ENCODE measurements around the gene USP25.

USP25 gene

DNA sequence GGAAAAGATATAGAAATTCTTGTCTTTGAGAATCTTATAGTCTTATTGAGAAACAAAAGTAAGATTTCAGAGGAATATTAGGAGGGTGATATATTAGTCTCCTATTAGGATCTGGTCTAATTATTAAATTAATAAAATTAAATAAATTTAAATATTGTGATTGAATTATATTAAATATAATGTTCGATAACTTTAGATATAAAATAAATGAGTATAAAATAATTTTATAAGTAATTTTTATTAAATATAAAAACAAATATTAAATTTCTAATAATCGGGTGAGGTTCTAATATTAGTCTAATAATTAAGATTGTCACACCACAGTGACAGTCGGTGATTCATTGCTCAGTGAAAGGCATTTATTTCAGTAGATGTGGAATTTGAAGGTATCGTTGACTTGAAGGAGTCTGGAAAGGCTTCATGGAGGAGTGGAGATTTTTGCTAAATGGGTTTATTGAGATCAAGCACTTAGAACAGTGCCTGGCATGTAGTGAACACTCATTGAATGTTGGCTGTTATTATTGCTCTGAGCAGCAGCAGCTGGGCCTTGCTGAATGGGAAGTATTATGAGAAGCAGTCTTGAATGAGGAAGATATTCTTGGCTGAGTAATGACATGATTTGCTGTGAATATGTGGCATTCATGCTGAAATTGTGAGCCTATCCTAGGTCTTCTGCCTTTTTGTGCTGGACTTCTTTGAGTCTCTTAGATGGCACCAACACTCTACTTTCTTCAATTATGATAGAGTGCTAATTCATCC lies 74.6 kb downstream of the USP25 start:
- TF ChIP-seq PPARA (CRISPR knock-in tag; IDR thresholded peaks at IDR 0.05; ENCODE audit: borderline replicate concordance) (no peak), RARB (CRISPR knock-in tag; IDR thresholded peaks at IDR 0.05) (no peak), GLIS3 (CRISPR knock-in tag; IDR thresholded peaks at IDR 0.05) (no peak), ZC3H10 (CRISPR knock-in tag; IDR thresholded peaks at IDR 0.05) (no peak)
- TF ChIP-seq, protein P1, sequence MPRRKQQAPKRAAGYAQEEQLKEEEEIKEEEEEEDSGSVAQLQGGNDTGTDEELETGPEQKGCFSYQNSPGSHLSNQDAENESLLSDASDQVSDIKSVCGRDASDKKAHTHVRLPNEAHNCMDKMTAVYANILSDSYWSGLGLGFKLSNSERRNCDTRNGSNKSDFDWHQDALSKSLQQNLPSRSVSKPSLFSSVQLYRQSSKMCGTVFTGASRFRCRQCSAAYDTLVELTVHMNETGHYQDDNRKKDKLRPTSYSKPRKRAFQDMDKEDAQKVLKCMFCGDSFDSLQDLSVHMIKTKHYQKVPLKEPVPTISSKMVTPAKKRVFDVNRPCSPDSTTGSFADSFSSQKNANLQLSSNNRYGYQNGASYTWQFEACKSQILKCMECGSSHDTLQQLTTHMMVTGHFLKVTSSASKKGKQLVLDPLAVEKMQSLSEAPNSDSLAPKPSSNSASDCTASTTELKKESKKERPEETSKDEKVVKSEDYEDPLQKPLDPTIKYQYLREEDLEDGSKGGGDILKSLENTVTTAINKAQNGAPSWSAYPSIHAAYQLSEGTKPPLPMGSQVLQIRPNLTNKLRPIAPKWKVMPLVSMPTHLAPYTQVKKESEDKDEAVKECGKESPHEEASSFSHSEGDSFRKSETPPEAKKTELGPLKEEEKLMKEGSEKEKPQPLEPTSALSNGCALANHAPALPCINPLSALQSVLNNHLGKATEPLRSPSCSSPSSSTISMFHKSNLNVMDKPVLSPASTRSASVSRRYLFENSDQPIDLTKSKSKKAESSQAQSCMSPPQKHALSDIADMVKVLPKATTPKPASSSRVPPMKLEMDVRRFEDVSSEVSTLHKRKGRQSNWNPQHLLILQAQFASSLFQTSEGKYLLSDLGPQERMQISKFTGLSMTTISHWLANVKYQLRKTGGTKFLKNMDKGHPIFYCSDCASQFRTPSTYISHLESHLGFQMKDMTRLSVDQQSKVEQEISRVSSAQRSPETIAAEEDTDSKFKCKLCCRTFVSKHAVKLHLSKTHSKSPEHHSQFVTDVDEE (CRISPR knock-in tag; IDR thresholded peaks at IDR 0.05) = no peak
- ATAC-seq = no peak

DNA sequence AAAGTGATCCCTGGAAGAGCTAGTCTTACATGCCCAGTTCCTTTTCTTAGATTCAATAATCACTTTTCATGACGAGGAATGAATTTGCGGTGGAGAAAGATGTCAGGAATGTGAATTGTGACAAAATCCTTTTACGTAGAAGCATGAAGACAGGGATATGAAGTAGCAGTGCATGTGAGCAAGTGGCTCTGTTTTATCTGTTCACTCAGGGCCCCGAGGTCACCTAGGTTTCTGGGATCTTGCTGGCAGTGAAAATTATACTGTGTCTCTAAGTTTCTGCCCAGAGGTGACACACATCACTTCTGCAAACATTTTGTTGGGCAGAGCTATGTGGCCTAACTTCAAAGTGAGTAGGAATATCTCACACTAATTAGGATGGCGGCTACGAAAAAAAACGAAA lies 79.3 kb downstream of the USP25 start:
- no peak for ATAC-seq
- no peak for TF ChIP-seq GLIS3 (CRISPR knock-in tag; IDR thresholded peaks at IDR 0.05)
- no peak for TF ChIP-seq ZFP3 (CRISPR knock-in tag; IDR thresholded peaks at IDR 0.05)
- no peak for TF ChIP-seq TCF4 (CRISPR knock-in tag; IDR thresholded peaks at IDR 0.05; ENCODE audit: borderline replicate concordance)
- TF ChIP-seq ZNF8 (CRISPR knock-in tag; IDR thresholded peaks at IDR 0.05) = no peak
- TF ChIP-seq SNAI2 (CRISPR knock-in tag; IDR thresholded peaks at IDR 0.05) = no peak
- no peak for TF ChIP-seq PPARA (CRISPR knock-in tag; IDR thresholded peaks at IDR 0.05; ENCODE audit: borderline replicate concordance)
- no peak for TF ChIP-seq ESRRG (CRISPR knock-in tag; IDR thresholded peaks at IDR 0.05)
- no peak for TF ChIP-seq CSDC2 (CRISPR knock-in tag; IDR thresholded peaks at IDR 0.05)
- no peak for TF ChIP-seq ZNF565 (CRISPR knock-in tag; conservative IDR thresholded peaks at IDR 0.05; ENCODE audit: low read depth)
- TF ChIP-seq ARNTL (CRISPR knock-in tag; IDR thresholded peaks at IDR 0.05; ENCODE audit: borderline replicate concordance, low read depth) = no peak
- TF ChIP-seq, protein P1 (CRISPR knock-in tag; IDR thresholded peaks at IDR 0.05) = no peak
- TF ChIP-seq BACH2 (CRISPR knock-in tag; IDR thresholded peaks at IDR 0.05; ENCODE audit: borderline replicate concordance) = no peak
- TF ChIP-seq ZC3H10 (CRISPR knock-in tag; IDR thresholded peaks at IDR 0.05) = no peak
- TF ChIP-seq, protein P2, sequence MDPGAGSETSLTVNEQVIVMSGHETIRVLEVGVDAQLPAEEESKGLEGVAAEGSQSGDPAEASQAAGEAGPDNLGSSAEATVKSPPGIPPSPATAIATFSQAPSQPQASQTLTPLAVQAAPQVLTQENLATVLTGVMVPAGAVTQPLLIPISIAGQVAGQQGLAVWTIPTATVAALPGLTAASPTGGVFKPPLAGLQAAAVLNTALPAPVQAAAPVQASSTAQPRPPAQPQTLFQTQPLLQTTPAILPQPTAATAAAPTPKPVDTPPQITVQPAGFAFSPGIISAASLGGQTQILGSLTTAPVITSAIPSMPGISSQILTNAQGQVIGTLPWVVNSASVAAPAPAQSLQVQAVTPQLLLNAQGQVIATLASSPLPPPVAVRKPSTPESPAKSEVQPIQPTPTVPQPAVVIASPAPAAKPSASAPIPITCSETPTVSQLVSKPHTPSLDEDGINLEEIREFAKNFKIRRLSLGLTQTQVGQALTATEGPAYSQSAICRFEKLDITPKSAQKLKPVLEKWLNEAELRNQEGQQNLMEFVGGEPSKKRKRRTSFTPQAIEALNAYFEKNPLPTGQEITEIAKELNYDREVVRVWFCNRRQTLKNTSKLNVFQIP (CRISPR knock-in tag; IDR thresholded peaks at IDR 0.05; ENCODE audit: borderline replicate concordance, low read depth) = no peak
- no peak for TF ChIP-seq ISL1 (CRISPR knock-in tag; IDR thresholded peaks at IDR 0.05)
- TF ChIP-seq, protein P3, sequence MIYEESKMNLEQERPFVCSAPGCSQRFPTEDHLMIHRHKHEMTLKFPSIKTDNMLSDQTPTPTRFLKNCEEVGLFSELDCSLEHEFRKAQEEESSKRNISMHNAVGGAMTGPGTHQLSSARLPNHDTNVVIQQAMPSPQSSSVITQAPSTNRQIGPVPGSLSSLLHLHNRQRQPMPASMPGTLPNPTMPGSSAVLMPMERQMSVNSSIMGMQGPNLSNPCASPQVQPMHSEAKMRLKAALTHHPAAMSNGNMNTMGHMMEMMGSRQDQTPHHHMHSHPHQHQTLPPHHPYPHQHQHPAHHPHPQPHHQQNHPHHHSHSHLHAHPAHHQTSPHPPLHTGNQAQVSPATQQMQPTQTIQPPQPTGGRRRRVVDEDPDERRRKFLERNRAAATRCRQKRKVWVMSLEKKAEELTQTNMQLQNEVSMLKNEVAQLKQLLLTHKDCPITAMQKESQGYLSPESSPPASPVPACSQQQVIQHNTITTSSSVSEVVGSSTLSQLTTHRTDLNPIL (CRISPR knock-in tag; IDR thresholded peaks at IDR 0.05; ENCODE audit: low read depth) = no peak
- no peak for TF ChIP-seq TOX (CRISPR knock-in tag; IDR thresholded peaks at IDR 0.05; ENCODE audit: borderline replicate concordance)
- no peak for TF ChIP-seq RARB (CRISPR knock-in tag; IDR thresholded peaks at IDR 0.05)
- TF ChIP-seq, protein P4, sequence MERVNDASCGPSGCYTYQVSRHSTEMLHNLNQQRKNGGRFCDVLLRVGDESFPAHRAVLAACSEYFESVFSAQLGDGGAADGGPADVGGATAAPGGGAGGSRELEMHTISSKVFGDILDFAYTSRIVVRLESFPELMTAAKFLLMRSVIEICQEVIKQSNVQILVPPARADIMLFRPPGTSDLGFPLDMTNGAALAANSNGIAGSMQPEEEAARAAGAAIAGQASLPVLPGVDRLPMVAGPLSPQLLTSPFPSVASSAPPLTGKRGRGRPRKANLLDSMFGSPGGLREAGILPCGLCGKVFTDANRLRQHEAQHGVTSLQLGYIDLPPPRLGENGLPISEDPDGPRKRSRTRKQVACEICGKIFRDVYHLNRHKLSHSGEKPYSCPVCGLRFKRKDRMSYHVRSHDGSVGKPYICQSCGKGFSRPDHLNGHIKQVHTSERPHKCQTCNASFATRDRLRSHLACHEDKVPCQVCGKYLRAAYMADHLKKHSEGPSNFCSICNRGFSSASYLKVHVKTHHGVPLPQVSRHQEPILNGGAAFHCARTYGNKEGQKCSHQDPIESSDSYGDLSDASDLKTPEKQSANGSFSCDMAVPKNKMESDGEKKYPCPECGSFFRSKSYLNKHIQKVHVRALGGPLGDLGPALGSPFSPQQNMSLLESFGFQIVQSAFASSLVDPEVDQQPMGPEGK (CRISPR knock-in tag; IDR thresholded peaks at IDR 0.05; ENCODE audit: borderline replicate concordance) = no peak
